GM18498 (cell line): ENCODE measurements around the gene TCF15.

Source experiments
- ATAC-seq: cut with Tn5 transposase; IDR thresholded peaks from one replicate; pipeline ENCODE4 v1.9.1; 2021; ENCODE audit warnings: mild to moderate bottlenecking, moderate library complexity; ENCODE audit not compliant: unreplicated experiment

The TCF15 gene

GRCh38 chr20:558117-558516 is 52.0 kb downstream of the TCF15 start:
- ATAC-seq: no peak

GRCh38 chr20:556984-557383 is 53.1 kb downstream of the TCF15 start:
- ATAC-seq: no peak

GRCh38 chr20:555976-556385 is 54.1 kb downstream of the TCF15 start:
- no peak for ATAC-seq
